ENCODE measurements around the gene EIF4H. TPM values are rescaled to one million over a fixed set of nuclear protein-coding genes. Genes with fewer than 3 reads are reported as not detected.
A peak's percentile ranks its signal among the peaks of the same experiment; 100 is the strongest.

EIF4H gene
- total RNA-seq, 2 experiments from 2014 or later = 400 to 410 TPM

- H3K27me3 Mint-ChIP-seq = no peaks in the 10 kb centered on the region
- intact Hi-C loops (cut with micrococcal nuclease) = no loop called here
- no peaks in the 10 kb centered on the region for H3K9me3 Mint-ChIP-seq
- no peak overlapping the region for H3K4me3 Mint-ChIP-seq
- no peak for DNase-seq
- ChIA-PET CTCF (no interaction called here), POLR2A (no interaction called here)
- peaks cover 46% of the 10 kb centered on the region for H3K36me3 Mint-ChIP-seq
- H3K4me1 Mint-ChIP-seq (ENCODE audit: low read depth) = no peaks in the 10 kb centered on the region
- H3K27ac Mint-ChIP-seq = no peak overlapping the region
These were observed 59.6 kb downstream of the EIF4H start for GRCh38 chr7:74233655-74234285.

GRCh38 chr7:74235518-74236268, 61.5 kb downstream of the EIF4H start:
- H3K27me3 Mint-ChIP-seq = no peaks in the 10 kb centered on the region
- H3K27ac Mint-ChIP-seq = no peak overlapping the region
- no peaks in the 10 kb centered on the region for H3K9me3 Mint-ChIP-seq
- intact Hi-C loops (cut with micrococcal nuclease) = no loop called here
- no peak overlapping the region for H3K4me3 Mint-ChIP-seq
- DNase-seq = no peak
- CTCF ChIA-PET = interaction anchor here (1.2 kb wide), 1 partner anchor 165 kb away, joined by 3 read pairs; no protein-coding TSS in a partner anchor
- POLR2A ChIA-PET = no interaction called here
- peaks cover 41% of the 10 kb centered on the region for H3K36me3 Mint-ChIP-seq
- H3K4me1 Mint-ChIP-seq (ENCODE audit: low read depth) = no peaks in the 10 kb centered on the region

GRCh38 chr7:74236284-74236683, 62.1 kb downstream of the EIF4H start:
- intact Hi-C loops (cut with micrococcal nuclease) = no loop called here
- Mint-ChIP-seq H3K9me3 (no peaks in the 10 kb centered on the region), H3K36me3 (peaks cover 38% of the 10 kb centered on the region), H3K4me1 (ENCODE audit: low read depth) (no peaks in the 10 kb centered on the region), H3K27me3 (no peaks in the 10 kb centered on the region), H3K27ac (no peak overlapping the region), H3K4me3 (no peak overlapping the region)
- ChIA-PET POLR2A (interaction anchor here (0.5 kb wide), 1 partner anchor 173 kb away, joined by 3 read pairs; no protein-coding TSS in a partner anchor), CTCF (interaction anchor here (1.2 kb wide), 1 partner anchor 164 kb away, joined by 3 read pairs; no protein-coding TSS in a partner anchor)
- no peak for DNase-seq

- intact Hi-C loops (cut with micrococcal nuclease) = no loop called here
- Mint-ChIP-seq H3K36me3 (peaks cover 34% of the 10 kb centered on the region), H3K27ac (no peak overlapping the region), H3K27me3 (no peaks in the 10 kb centered on the region), H3K9me3 (no peaks in the 10 kb centered on the region), H3K4me1 (ENCODE audit: low read depth) (no peaks in the 10 kb centered on the region), H3K4me3 (no peak overlapping the region)
- no peak for DNase-seq
- CTCF ChIA-PET = interaction anchor here (2.1 kb wide), 1 partner anchor 161 kb away, joined by 8 read pairs; no protein-coding TSS in a partner anchor
- POLR2A ChIA-PET = no interaction called here
These were observed 66.3 kb downstream of the EIF4H start for GRCh38 chr7:74240482-74240881.

GRCh38 chr7:74242122-74242443, 67.9 kb downstream of the EIF4H start:
- Mint-ChIP-seq H3K4me1 (ENCODE audit: low read depth) (no peaks in the 10 kb centered on the region), H3K27ac (no peak overlapping the region), H3K4me3 (no peak overlapping the region), H3K27me3 (no peaks in the 10 kb centered on the region), H3K36me3 (peaks cover 36% of the 10 kb centered on the region), H3K9me3 (no peaks in the 10 kb centered on the region)
- POLR2A ChIA-PET = no interaction called here
- no peak for DNase-seq
- CTCF ChIA-PET = interaction anchor here (2.1 kb wide), 1 partner anchor 159 kb away, joined by 8 read pairs; no protein-coding TSS in a partner anchor
- intact Hi-C loops (cut with micrococcal nuclease) = no loop called here

- Mint-ChIP-seq H3K36me3 (peaks cover 53% of the 10 kb centered on the region), H3K27me3 (no peaks in the 10 kb centered on the region)
These were observed 72.3 kb downstream of the EIF4H start for GRCh38 chr7:74246497-74246896.

More at GRCh38 chr7:74246497-74246896, 72.3 kb downstream of the EIF4H start:
- Mint-ChIP-seq H3K27ac (no peak overlapping the region), H3K9me3 (no peaks in the 10 kb centered on the region), H3K4me1 (ENCODE audit: low read depth) (peaks cover 7% of the 10 kb centered on the region), H3K4me3 (no peak overlapping the region)
- ChIA-PET POLR2A (no interaction called here), CTCF (no interaction called here)
- intact Hi-C loops (cut with micrococcal nuclease) = no loop called here
- no peak for DNase-seq

Small RNA genes within 50 kb of the gene (microRNA-seq; reads per million reads assigned to microRNA genes)
- 904 reads per million, percentile 85 among the genes with 10 or more reads in this experiment for gene MIR590 (ENCODE audit: borderline microRNAs expressed, borderline number of aligned reads, borderline replicate concordance)

Other genes starting within 250 kb of the EIF4H start
- not detected for gene ELN, start 146.2 kb upstream of the EIF4H start, total RNA-seq
- 10 to 100 TPM; 16.4 to 16.9 TPM for gene LIMK1, start 90.6 kb upstream of the EIF4H start, total RNA-seq
- 1 to 10 TPM; 6.6 to 6.7 TPM for gene LAT2, start 35.6 kb downstream of the EIF4H start, total RNA-seq
- 10 to 100 TPM; 80.8 to 81.1 TPM for gene RFC2, start 80.0 kb downstream of the EIF4H start, total RNA-seq
- gene CLIP2, start 115.1 kb downstream of the EIF4H start, total RNA-seq = 1 to 10 TPM; 2.4 to 2.7 TPM

Data from activated CD4-positive, alpha-beta memory T cell treated with anti-CD3 and anti-CD28 coated beads for 36 hours (primary cell).